Gastroesophageal sphincter (tissue), 4 donors: ENCODE measurements around the gene GYPA. TPM values are rescaled to one million over a fixed set of nuclear protein-coding genes. Genes with fewer than 3 reads are reported as not detected.

Experiments
- ATAC-seq: fragments of 150-250 bp; one replicate; pipeline ENCODE4 v1.9.1; 2016; ENCODE audit warnings: mild to moderate bottlenecking, moderate library complexity
- H3K27ac ChIP-seq, 4 donors: fragments of 200-600 bp; sonication (generic) in 3 of 4; 1 replicate in 3 of 4; 2 replicates in 1 of 4; pipeline ENCODE4 v1.5.1; 2016 to 2019
- H3K27me3 ChIP-seq: fragments of 200-600 bp; sonication (generic); one replicate; pipeline ENCODE4 v1.5.1; 2019
- H3K36me3 ChIP-seq, 2 donors: fragments of 200-600 bp; sonication (generic); one replicate each; pipeline ENCODE4 v1.5.1; 2019; ENCODE audit warnings: control low read depth in 1 of 2
- H3K4me1 ChIP-seq, 3 donors: fragments of 200-600 bp; sonication (generic); 1 replicate in 2 of 3; 2 replicates in 1 of 3; pipeline ENCODE4 v1.5.1; 2016 to 2019; ENCODE audit warnings: control low read depth in 2 of 3
- H3K4me3 ChIP-seq, 2 donors: fragments of 200-600 bp; sonication (generic); one replicate each; pipeline ENCODE4 v1.5.1; 2019; ENCODE audit warnings: mild to moderate bottlenecking in 1 of 2, moderate library complexity in 1 of 2
- H3K9me3 ChIP-seq, 3 donors: fragments of 200-600 bp; sonication (generic); one replicate each; pipeline ENCODE4 v1.5.1; 2017 to 2019; ENCODE audit warnings: control low read depth in 2 of 3
- EP300 ChIP-seq: sonication (generic); formaldehyde crosslinking; IDR thresholded peaks from one replicate; pipeline ENCODE4 v1.6.1; 2017; ENCODE audit warnings: antibody characterized with exemption, mild to moderate bottlenecking
- POLR2A ChIP-seq, 2 donors: fragments of 450-650 bp; IDR thresholded peaks; one replicate each; pipeline ENCODE4 v1.6.1; 2017; ENCODE audit warnings: antibody characterized with exemption in 2 of 2, mild to moderate bottlenecking in 2 of 2, moderate library complexity in 1 of 2
- POLR2AphosphoS5 ChIP-seq: sonication (generic); formaldehyde crosslinking; IDR thresholded peaks from one replicate; pipeline ENCODE4 v1.6.1; 2017; ENCODE audit warnings: antibody characterized with exemption
- WGBS, 2 donors: methylation state at CpG; one replicate each; pipeline ENCODE4 v1.1.5; 2018; ENCODE audit warnings: low coverage in 1 of 2; 5-methylcytosine and 5-hydroxymethylcytosine counted together
- total RNA-seq, 4 donors: library from RNA; depleted of rRNA; stranded (reverse); fragments of >200 nt; gene quantifications; one replicate each; pipeline ENCODE4 v1.1.0, GENCODE V29; 2016
- TF ChIP-seq, protein P1 (sequence below), 4 experiments: fragments of 200-600 bp in 2 of 4; fragments of 450-650 bp in 2 of 4; sonication (generic) in 1 of 4; IDR thresholded peaks; one replicate each; pipeline ENCODE4 v1.5.1; 2017 to 2019; ENCODE audit warnings: antibody characterized with exemption in 4 of 4, mild to moderate bottlenecking in 2 of 4, moderate library complexity in 2 of 4

GYPA gene
- total RNA-seq, 4 donors from 2014 or later: not detected

DNA sequence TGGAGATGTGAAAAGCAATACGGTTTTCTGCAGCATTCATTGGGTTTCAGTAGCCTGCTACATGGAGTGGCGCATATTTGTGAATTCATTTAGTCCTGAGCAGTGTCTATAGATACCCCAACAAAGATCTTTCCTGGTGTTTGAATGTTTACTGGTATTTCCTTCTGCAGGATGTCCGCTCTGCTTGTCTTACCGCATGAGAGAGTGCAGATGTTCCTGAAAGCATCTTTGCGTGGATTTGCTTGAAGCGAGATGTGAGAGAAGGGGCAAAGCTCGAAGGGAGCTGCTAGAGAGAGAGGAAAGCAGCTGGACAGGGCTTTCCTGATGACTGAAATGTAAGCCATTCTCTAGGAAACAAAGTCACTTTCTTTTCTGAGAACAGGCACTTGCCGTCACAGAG lies 40.9 kb upstream of the GYPA start:
- Histone ChIP-seq H3K4me3 (no peak overlapping the region), H3K27me3 (no peaks in the 10 kb centered on the region), H3K36me3 (no peaks in the 10 kb centered on the region), H3K9me3 (no peaks in the 10 kb centered on the region), H3K27ac (no peak overlapping the region), H3K4me1 (no peaks in the 10 kb centered on the region)
- no peak for ATAC-seq
- 41 to 75% methylated on average over 4 to 8 of the region's 8 CpGs for WGBS, 2 donors
- TF ChIP-seq, protein P1, sequence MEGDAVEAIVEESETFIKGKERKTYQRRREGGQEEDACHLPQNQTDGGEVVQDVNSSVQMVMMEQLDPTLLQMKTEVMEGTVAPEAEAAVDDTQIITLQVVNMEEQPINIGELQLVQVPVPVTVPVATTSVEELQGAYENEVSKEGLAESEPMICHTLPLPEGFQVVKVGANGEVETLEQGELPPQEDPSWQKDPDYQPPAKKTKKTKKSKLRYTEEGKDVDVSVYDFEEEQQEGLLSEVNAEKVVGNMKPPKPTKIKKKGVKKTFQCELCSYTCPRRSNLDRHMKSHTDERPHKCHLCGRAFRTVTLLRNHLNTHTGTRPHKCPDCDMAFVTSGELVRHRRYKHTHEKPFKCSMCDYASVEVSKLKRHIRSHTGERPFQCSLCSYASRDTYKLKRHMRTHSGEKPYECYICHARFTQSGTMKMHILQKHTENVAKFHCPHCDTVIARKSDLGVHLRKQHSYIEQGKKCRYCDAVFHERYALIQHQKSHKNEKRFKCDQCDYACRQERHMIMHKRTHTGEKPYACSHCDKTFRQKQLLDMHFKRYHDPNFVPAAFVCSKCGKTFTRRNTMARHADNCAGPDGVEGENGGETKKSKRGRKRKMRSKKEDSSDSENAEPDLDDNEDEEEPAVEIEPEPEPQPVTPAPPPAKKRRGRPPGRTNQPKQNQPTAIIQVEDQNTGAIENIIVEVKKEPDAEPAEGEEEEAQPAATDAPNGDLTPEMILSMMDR (IDR thresholded peaks at IDR 0.05): no peak
- no peak for TF ChIP-seq POLR2AphosphoS5
- TF ChIP-seq POLR2A (IDR thresholded peaks at IDR 0.05): no peak
- TF ChIP-seq EP300: no peak

DNA sequence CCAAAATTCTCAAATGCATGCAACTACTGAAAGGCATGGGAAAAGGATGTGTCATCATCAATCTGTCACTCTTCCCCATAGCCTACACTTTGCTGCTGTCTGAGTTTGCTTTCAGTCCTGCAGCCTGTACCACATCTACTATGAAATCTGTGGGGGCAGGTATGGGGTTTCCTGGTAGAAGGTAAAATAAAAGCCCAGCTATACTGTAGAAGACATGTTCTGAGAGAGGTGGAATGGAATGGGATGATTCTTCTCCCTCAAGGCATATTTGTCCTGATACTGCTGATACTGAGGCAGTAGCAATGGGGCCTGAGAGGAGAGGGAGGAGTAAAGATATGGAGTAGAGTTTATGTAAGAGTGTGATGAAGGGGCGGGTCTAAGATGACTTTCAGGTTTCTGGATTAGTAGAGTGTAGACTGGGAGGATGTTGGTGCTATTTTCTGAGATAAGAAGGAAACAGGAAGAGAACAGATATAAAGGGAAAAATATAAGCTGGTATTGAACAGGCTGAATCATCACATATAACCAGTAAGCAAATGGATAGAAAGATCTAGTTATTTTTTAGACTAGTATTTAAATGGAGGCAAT lies 38.7 kb upstream of the GYPA start:
- H3K27ac ChIP-seq: no peak overlapping the region
- no peaks in the 10 kb centered on the region for H3K9me3 ChIP-seq
- H3K4me3 ChIP-seq: no peak overlapping the region
- H3K4me1 ChIP-seq: peaks cover 0 to 5% (median 0%) of the 10 kb centered on the region in 3 donors
- no peak for ATAC-seq
- WGBS, 2 donors: 85% methylated on average over 1 of the region's 1 CpG; no CpG with 5 or more reads in 1 of the 2 donors
- H3K36me3 ChIP-seq: no peaks in the 10 kb centered on the region
- TF ChIP-seq POLR2AphosphoS5 (no peak), POLR2A (IDR thresholded peaks at IDR 0.05) (no peak), EP300 (no peak)
- TF ChIP-seq, protein P1 (IDR thresholded peaks at IDR 0.05): no peak
- no peaks in the 10 kb centered on the region for H3K27me3 ChIP-seq

DNA sequence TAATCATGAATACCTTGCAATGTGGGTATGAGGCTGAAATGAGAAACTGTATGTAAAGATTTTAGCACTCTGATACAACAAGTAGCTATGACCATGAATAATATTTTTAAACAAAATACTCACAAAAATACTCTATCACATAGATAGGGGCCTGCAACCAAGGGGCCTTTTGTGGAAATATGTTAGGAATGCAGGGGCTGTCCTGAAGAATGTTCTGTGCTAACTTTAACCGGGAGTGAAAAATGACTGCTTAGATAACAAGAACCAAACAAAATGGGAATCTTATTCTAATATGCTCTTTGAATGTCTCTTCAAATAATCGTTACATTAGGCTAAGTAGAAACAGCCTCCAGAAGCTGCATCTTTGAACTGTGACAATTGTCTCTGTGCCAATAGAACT lies 37.9 kb upstream of the GYPA start:
- H3K4me1 ChIP-seq: peaks cover 0 to 5% (median 0%) of the 10 kb centered on the region in 3 donors
- H3K27ac ChIP-seq: no peak overlapping the region
- no peak for ATAC-seq
- 32 to 37% methylated on average over 2 of the region's 2 CpGs for WGBS, 2 donors
- no peaks in the 10 kb centered on the region for H3K36me3 ChIP-seq
- H3K27me3 ChIP-seq: no peaks in the 10 kb centered on the region
- TF ChIP-seq POLR2AphosphoS5 (no peak), POLR2A (IDR thresholded peaks at IDR 0.05) (no peak), EP300 (no peak)
- TF ChIP-seq, protein P1 (IDR thresholded peaks at IDR 0.05): no peak
- no peak overlapping the region for H3K4me3 ChIP-seq
- no peaks in the 10 kb centered on the region for H3K9me3 ChIP-seq

DNA sequence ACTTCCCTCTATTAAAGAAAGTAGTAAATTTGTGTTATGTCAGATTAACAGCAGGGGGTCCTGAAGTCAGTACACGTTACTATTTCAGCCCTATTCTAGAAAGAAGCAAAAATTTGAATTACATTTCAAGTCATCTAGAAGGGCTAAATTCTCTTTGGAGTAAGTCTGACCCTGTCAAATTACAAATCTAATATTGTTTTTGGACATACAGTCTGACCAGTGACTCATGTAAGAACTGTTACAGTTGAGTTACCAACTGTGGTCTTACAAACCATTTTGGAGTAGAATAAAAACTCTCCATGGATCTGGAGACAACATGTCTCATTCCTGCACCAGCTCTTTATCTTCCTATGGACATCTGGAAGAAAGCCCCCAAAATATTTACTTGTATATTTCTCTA lies 36.0 kb upstream of the GYPA start:
- Histone ChIP-seq H3K27ac (no peak overlapping the region), H3K36me3 (no peaks in the 10 kb centered on the region), H3K9me3 (no peaks in the 10 kb centered on the region), H3K4me1 (peaks cover 0 to 5% (median 0%) of the 10 kb centered on the region in 3 donors), H3K4me3 (no peak overlapping the region), H3K27me3 (no peaks in the 10 kb centered on the region)
- TF ChIP-seq, protein P1 (IDR thresholded peaks at IDR 0.05): no peak
- TF ChIP-seq POLR2A (IDR thresholded peaks at IDR 0.05) (no peak), EP300 (no peak), POLR2AphosphoS5 (no peak)
- WGBS, 2 donors: 31 to 80% methylated on average over 1 of the region's 1 CpG
- ATAC-seq: no peak

DNA sequence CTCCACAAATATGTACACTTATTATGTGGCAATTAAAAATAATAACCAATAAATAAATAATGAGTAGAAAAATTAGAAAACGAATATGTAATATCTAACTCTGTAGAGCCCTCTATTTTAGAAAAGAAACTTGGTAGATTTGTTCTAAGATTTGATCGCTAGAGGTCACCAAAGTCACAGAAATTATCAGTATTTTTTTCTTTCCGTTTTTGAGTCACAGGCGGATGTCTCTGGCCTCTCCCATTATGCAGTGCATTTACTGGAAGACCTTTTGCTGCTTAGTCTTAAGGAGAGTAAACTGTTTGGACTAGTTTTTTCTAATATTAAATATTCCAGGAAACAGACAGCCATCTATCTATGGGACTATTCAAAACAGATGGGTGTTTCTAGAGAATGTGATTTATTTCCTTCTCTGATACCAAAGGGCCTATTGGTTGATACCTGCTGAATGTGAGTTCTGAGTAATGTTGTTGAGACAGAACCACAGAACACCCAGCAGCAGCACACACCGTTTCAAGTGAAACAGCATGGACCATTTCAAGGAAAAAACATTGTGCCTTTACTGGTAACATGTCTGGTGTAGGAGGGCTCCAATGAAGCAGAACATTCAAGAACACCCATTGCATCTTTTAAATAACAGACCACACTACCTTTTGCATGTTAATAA lies 34.0 kb upstream of the GYPA start:
- no peak overlapping the region for H3K4me3 ChIP-seq
- H3K9me3 ChIP-seq: no peaks in the 10 kb centered on the region
- 3 to 11% methylated on average over 5 of the region's 5 CpGs for WGBS, 2 donors
- TF ChIP-seq, protein P1 (IDR thresholded peaks at IDR 0.05): peak in 3 of 4 experiments; percentile 34 to 48 (median 36)
- TF ChIP-seq EP300: no peak
- H3K4me1 ChIP-seq: peaks cover 0 to 5% (median 0%) of the 10 kb centered on the region in 3 donors
- H3K27me3 ChIP-seq: no peaks in the 10 kb centered on the region
- ATAC-seq: peak; percentile 68
- H3K27ac ChIP-seq: no peak overlapping the region
- H3K36me3 ChIP-seq: no peaks in the 10 kb centered on the region
